Esophagus (tissue), 2 donors: ENCODE results near the gene IRF3. TPM values are rescaled to one million over a fixed set of nuclear protein-coding genes. Genes with fewer than 3 reads are reported as not detected.
"Not testable (repeated sequence)": the region's sequence is repeated elsewhere in the genome, so short reads cannot be mapped to it uniquely, and the experiment has no call there.

ENCODE experiments used
- H3K27ac ChIP-seq, 2 donors: one replicate each; pipeline ENCODE4 v1.5.1; 2013; ENCODE audit warnings: low read depth in 2 of 2, mild to moderate bottlenecking in 2 of 2, inconsistent platforms in 1 of 2, low read length in 1 of 2, moderate library complexity in 1 of 2
- H3K27me3 ChIP-seq, 2 donors: one replicate each; pipeline ENCODE4 v1.6.1; 2013; ENCODE audit warnings: low read length in 2 of 2, control low read depth in 1 of 2, mild to moderate bottlenecking in 1 of 2; ENCODE audit not compliant: insufficient read depth in 2 of 2, control insufficient read depth in 1 of 2
- H3K36me3 ChIP-seq, 2 donors: one replicate each; pipeline ENCODE4 v1.6.1; 2013; ENCODE audit warnings: low read length in 1 of 2; ENCODE audit not compliant: control insufficient read depth in 2 of 2, insufficient read depth in 2 of 2
- H3K4me1 ChIP-seq, 2 donors: one replicate each; pipeline ENCODE4 v1.6.1; 2013; ENCODE audit warnings: low read length in 1 of 2; ENCODE audit not compliant: control insufficient read depth in 2 of 2, insufficient read depth in 2 of 2
- H3K4me3 ChIP-seq, 2 donors: one replicate each; pipeline ENCODE4 v1.5.1; 2013; ENCODE audit warnings: low read length in 2 of 2, mild to moderate bottlenecking in 2 of 2, low read depth in 1 of 2, moderate library complexity in 1 of 2
- H3K9me3 ChIP-seq, 2 donors: one replicate each; pipeline ENCODE4 v1.6.1; 2013; ENCODE audit warnings: mild to moderate bottlenecking in 2 of 2, low read depth in 1 of 2, low read length in 1 of 2, moderate library complexity in 1 of 2; ENCODE audit not compliant: control insufficient read depth in 2 of 2, insufficient read depth in 1 of 2
- WGBS, 2 donors: extraction: QIAGEN DNeasy Blood & Tissue Kit; methylation state at CpG; one replicate each; pipeline ENCODE4 v1.1.7; 2013; 5-methylcytosine and 5-hydroxymethylcytosine counted together
- polyA plus RNA-seq, 2 donors: library from polyadenylated mRNA; stranded (reverse); fragments of 200-250 nt; gene quantifications; one replicate each; pipeline ENCODE4 v1.2.3, GENCODE V29; 2013
- donor health status: healthy with polysubstance abuse.
- donor health status: Bipolar disorder and iron deficiency.

Gene IRF3
- polyA plus RNA-seq, 2 donors: 49.2 to 75.0 TPM

DNA sequence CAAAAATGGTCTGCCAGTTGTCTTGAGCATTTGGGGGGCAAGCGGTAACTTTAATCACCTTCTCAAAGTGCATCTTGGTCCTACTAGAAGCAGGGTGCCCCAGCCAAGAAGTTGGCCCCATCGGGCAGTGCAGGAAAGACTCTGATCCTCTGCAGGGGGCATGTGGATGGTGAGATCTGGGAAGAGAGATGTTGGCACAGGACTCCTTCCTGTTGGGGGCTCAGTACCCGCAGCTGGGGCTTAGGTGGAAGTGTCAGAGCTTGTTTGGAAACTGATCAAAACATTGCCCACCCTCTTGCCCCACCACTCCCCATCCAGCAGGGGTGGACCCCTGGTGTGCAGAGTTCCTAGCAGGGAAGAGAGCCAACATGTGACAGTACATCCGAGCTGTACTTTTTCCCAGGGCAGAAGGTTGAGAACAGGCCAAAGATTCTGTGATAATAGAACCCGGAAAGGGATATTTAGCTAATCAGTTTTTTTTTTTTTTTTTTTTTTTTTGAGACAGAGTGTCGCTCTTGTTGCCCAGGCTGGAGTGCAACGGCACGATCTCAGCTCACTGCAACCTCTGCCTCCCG, 34.6 kb downstream of the IRF3 start:
- Histone ChIP-seq H3K27ac (peak overlapping the region in 1 of 2 donors; percentile 33), H3K4me3 (no peak overlapping the region), H3K27me3 (no peaks in the 10 kb centered on the region), H3K9me3 (no peaks in the 10 kb centered on the region), H3K36me3 (peaks cover 0 to 4% of the 10 kb centered on the region in 2 donors), H3K4me1 (peaks cover 0 to 7% of the 10 kb centered on the region in 2 donors)
- WGBS, 2 donors: 26 to 33% methylated on average over 9 of the region's 9 CpGs

DNA sequence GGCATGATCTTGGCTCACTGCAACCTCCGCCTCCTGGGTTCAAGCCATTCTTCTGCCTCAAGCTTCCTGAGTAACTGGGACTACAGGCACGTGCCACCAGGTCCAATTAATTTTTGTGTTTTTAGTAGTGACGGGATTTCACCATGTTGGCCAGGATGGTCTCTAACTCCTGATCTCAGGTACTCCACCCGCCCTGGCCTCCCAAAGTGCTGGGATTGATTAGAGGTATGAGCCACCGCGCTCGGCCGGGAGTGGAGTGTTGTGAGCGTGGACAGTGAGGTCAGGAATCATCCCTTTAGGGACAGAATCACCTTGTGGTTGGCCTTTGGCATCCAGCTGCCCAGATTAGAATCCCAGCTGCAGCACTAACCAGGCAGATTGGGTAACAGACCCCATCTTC, 36.0 kb downstream of the IRF3 start:
- 88 to 89% methylated on average over 9 of the region's 9 CpGs for WGBS, 2 donors
- peaks cover 0 to 3% of the 10 kb centered on the region in 2 donors for H3K4me1 ChIP-seq
- no peak overlapping the region for H3K4me3 ChIP-seq
- H3K27ac ChIP-seq: no peak overlapping the region
- H3K27me3 ChIP-seq: no peaks in the 10 kb centered on the region
- peaks cover 0 to 7% of the 10 kb centered on the region in 2 donors for H3K36me3 ChIP-seq
- H3K9me3 ChIP-seq: no peaks in the 10 kb centered on the region

DNA sequence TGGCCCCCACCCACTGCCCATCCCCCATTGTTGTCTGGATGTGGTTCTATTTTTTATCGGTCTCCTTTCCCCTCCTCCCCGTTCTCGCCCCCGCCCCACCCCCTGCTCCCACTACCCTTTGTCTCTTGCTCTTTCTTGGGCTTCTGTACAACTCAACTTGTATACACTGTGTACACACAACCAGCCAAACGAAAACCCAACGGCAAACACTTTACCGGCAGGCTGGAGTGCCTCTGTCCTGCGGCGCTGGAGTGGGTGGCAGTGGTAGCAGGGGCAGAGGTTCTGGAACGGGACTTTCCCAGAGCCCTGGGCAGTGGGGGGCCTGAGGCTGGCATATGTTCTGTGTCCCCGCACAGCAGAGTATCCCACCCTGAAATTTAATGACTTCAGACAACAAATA, 39.4 kb downstream of the IRF3 start:
- Histone ChIP-seq H3K27me3 (no peaks in the 10 kb centered on the region), H3K36me3 (peaks cover 5 to 11% of the 10 kb centered on the region in 2 donors), H3K4me1 (peaks cover 0 to 3% of the 10 kb centered on the region in 2 donors), H3K9me3 (no peaks in the 10 kb centered on the region), H3K27ac (no peak overlapping the region), H3K4me3 (no peak overlapping the region)
- WGBS, 2 donors: 82 to 85% methylated on average over 11 of the region's 11 CpGs

DNA sequence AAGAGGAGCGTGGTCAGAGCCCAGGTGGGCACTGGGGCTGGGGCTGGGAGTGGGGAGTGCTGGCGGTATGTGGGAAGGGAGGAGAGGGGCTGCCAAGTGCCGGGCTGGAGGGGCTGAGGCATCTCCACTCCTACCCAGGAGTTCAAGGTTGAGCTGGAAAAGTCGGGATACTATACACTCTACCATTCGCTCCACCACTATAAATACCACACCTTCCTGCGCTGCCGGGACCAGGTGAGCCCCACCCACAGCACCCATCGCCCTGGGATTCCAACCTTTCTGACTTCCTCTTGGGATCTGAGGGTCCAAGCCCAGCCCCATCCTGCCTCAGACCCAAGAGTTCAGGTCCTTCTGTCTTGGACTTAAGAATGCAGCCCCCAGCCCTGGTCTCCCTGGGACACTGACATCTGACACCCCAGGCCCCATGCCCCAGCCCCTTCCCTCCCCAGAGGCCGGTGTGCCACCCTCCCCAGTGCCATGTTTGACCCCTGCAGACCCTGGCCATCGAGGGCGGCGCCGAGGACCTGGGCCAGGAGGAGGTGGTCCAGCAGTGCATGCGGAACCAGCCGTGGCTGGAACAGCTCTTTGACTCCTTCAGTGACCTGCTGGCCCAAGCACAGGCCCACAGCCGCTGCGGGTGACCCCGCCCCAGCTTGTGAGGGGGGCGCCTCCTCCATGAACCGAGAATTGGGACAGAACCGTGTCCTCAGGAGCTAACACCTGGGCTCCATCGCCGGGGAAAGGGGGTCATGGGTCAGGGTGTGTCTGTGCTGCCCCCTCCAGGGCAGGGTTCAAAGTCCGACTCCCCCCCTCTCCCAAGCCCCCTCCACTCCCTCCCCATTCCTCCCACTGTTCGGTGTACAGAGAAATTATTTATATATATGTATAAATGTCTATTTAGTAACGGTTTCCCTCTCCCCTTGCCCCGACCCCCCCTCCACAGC, 40.4 kb downstream of the IRF3 start:
- WGBS, 2 donors: 82% methylated on average over 27 of the region's 27 CpGs
- H3K27me3 ChIP-seq: no peaks in the 10 kb centered on the region
- H3K4me1 ChIP-seq: no peaks in the 10 kb centered on the region
- no peak overlapping the region for H3K27ac ChIP-seq
- H3K4me3 ChIP-seq: no peak overlapping the region
- H3K9me3 ChIP-seq: no peaks in the 10 kb centered on the region
- H3K36me3 ChIP-seq: peaks cover 5 to 12% of the 10 kb centered on the region in 2 donors

DNA sequence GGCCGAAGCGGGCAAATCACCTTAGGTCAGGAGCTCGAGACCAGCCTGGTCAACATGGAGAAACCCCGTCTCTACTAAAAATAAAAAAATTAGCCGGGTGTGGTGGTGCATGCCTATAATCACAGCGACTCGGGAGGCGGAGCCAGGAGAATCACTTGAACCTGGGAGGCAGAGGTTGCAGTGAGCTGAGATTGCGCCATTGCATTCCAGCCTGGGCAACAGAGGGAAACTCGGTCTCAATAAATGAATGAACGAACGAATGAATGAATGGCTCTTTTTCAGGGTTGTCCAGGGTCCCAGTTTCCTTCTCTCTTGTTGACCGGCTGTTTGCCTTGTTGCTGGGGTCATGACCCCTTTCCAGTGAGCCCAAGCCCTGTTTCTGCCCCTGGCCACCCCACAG, 47.8 kb downstream of the IRF3 start:
- not testable (repeated sequence) for H3K27me3 ChIP-seq, H3K4me1 ChIP-seq, H3K4me3 ChIP-seq, H3K9me3 ChIP-seq, H3K27ac ChIP-seq
- WGBS, 2 donors: 95% methylated on average over 13 of the region's 13 CpGs
- peaks cover 5 to 33% of the 10 kb centered on the region in 2 donors for H3K36me3 ChIP-seq

DNA sequence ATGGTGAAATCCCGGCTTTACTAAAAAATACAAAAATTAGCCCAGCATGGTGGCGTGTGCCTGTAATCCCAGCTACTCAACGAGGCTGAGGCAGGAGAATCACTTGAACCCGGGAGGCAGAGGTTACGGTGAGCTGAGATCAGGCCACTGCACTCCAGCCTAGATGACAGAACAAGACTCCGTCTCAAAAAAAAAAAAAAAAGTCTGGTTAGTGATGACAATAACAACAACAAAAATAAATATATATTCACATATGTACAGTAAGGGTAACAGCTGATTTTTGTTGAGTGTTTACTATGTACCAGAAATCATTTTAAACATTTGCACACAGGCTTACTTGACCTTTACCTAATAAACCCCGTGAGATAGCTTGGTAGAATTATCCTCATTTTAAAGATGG, 48.7 kb downstream of the IRF3 start:
- no peak overlapping the region for H3K4me3 ChIP-seq
- no peaks in the 10 kb centered on the region for H3K9me3 ChIP-seq
- H3K27me3 ChIP-seq: no peaks in the 10 kb centered on the region
- H3K4me1 ChIP-seq: peaks cover 0 to 5% of the 10 kb centered on the region in 2 donors
- H3K27ac ChIP-seq: no peak overlapping the region
- peaks cover 5 to 33% of the 10 kb centered on the region in 2 donors for H3K36me3 ChIP-seq
- WGBS, 2 donors: 93 to 94% methylated on average over 7 of the region's 7 CpGs

DNA sequence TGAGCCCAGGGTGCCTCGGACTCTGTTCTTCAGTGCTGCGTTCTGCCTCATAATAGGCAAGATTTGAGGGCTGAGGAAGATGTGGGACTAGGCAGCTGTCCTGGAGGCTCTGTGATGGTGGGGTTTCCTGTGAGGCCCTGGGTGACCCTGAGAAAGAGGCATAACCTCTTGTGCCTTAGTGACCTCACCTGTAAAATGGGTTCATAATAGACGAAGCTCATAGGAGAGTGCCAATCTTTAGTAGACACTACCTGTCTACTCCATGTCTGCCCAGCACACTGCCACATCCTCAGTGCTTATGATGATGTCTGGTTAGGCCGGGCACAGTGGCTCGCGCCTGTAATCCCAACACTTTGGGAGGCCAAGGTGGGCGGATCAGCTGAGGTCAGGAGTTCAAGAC, 49.1 kb downstream of the IRF3 start:
- Histone ChIP-seq H3K9me3 (no peaks in the 10 kb centered on the region), H3K4me1 (peaks cover 0 to 5% of the 10 kb centered on the region in 2 donors), H3K4me3 (no peak overlapping the region), H3K36me3 (peaks cover 3 to 32% of the 10 kb centered on the region in 2 donors), H3K27ac (no peak overlapping the region), H3K27me3 (no peaks in the 10 kb centered on the region)
- WGBS, 2 donors: 96% methylated on average over 7 of the region's 7 CpGs

DNA sequence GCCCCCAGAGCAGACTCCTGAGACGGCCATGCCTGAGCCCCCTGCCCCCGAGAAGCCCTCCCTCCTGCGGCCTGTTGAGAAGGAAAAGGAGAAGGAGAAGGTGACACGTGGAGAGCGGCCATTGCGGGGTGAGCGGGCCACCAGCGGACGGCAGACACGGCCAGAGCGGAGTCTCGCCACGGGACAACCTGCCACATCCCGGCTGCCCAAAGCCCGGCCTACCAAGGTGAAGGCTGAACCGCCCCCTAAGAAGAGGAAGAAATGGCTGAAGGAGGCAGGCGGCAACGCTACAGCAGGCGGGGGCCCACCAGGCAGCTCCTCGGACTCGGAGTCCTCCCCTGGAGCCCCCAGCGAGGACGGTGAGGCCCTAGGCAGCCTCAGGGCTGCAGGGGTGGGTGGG, 49.8 kb downstream of the IRF3 start:
- 96 to 97% methylated on average over 22 to 23 of the region's 23 CpGs for WGBS, 2 donors

DNA sequence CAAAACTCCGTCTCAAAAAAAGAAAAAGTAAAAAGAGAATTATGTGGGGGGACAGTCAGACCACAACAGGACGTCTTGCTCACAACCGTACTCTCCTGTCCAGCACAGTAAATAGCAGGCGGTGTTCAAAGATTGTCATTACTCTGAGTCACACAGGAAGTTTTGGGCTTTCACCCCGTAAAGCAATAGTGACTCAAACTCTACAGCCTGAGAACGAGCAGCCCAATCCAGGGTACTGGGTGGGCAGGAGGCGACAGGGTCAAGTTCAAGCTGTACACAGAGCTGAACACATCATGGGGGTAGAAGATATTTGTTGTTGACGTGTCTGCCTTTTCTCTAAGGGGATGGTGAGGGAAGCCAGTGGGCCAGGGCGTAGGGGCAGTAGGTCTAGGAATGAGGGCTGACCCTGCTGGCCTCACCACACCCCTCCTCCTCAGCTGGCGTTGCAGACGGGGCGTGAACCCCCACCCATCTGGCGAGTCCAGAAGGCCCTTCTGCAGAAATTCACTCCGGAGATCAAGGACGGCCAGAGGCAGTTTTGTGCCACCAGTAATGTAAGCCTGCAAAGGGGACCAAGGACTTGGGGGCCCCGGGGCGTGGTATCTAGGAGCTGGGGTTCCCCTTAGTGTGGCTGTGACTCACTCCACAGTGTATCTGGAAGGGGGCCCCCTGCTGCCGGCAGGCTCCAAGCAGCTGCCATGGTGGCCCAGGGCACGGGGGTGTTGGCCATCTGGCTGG, 51.4 kb downstream of the IRF3 start:
- H3K27me3 ChIP-seq: no peaks in the 10 kb centered on the region
- H3K36me3 ChIP-seq: peaks cover 0 to 32% of the 10 kb centered on the region in 2 donors
- no peaks in the 10 kb centered on the region for H3K9me3 ChIP-seq
- H3K27ac ChIP-seq: peak overlapping the region in 1 of 2 donors; percentile 42
- H3K4me1 ChIP-seq: peaks cover 0 to 5% of the 10 kb centered on the region in 2 donors
- H3K4me3 ChIP-seq: no peak overlapping the region
- 74 to 79% methylated on average over 19 of the region's 19 CpGs for WGBS, 2 donors

More for the DNA sequence above, 49.8 kb downstream of the IRF3 start:
- H3K27ac ChIP-seq: no peak overlapping the region
- H3K4me1 ChIP-seq: peaks cover 0 to 5% of the 10 kb centered on the region in 2 donors
- no peaks in the 10 kb centered on the region for H3K27me3 ChIP-seq
- H3K36me3 ChIP-seq: peaks cover 0 to 28% of the 10 kb centered on the region in 2 donors
- H3K4me3 ChIP-seq: no peak overlapping the region
- no peaks in the 10 kb centered on the region for H3K9me3 ChIP-seq
